ENCODE measurements around the gene ADAM10. TPM values are rescaled to one million over a fixed set of nuclear protein-coding genes. Genes with fewer than 3 reads are reported as not detected.

The ADAM10 gene
- total RNA-seq, 1 experiment from 2014 or later: 91.3 TPM

DNA sequence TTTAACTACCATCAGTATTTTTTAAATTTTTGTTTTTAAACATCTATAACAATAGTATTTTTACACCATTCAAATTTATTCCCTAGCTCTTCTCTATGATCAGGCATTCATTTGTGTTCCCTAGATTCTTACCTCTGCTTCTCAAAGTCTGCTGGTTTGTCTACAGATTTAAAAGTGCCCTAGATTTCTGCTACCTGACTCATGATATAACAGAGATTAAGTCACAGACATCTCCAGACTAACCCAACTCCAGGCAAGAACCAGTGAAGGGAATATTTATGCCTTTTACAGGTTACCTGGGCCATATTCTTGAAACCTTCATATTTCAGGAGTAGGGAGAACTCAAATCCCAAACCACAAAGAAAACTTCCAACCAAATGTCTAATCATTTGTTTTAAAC lies 38.8 kb downstream of the ADAM10 start:
- Histone ChIP-seq H3K4me3 (ENCODE audit: low read length) (no peak overlapping the region), H3K9me2 (replicated peaks; ENCODE audit: low read length) (no peaks in the 10 kb centered on the region), H4K20me1 (ENCODE audit: low read length) (no peaks in the 10 kb centered on the region), H2AFZ (ENCODE audit: low read length) (no peak overlapping the region), H3K4me1 (ENCODE audit: insufficient read depth, low read length) (no peaks in the 10 kb centered on the region), H3K27ac (ENCODE audit: low read length) (no peak overlapping the region), H3K9ac (ENCODE audit: low read length) (no peak overlapping the region), H3K4me2 (ENCODE audit: low read length) (no peak overlapping the region), H3K9me3 (ENCODE audit: low read length) (no peaks in the 10 kb centered on the region), H3K79me2 (ENCODE audit: low read length) (no peaks in the 10 kb centered on the region), H3K27me3 (ENCODE audit: low read length) (no peaks in the 10 kb centered on the region), H3F3A (ENCODE audit: low read length, unreplicated experiment) (no peaks in the 10 kb centered on the region), H3K36me3 (ENCODE audit: low read depth, low read length) (no peaks in the 10 kb centered on the region)
- DNase-seq (no peak), ATAC-seq (no peak)
- intact Hi-C loops (cut with micrococcal nuclease): no loop called here
- BruUV-seq (replicated peaks): no TSS peak
- ChIA-PET POLR2A (ENCODE audit: unreplicated experiment) (no interaction called here), CTCF (no interaction called here)
- no peak for TF ChIP-seq EZH2phosphoT487 (IDR thresholded peaks at IDR 0.05; ENCODE audit: borderline replicate concordance, low read length)
- no peak for TF ChIP-seq EZH2 (IDR thresholded peaks at IDR 0.05; ENCODE audit: low read length, unreplicated experiment)
- TF ChIP-seq, protein P1, sequence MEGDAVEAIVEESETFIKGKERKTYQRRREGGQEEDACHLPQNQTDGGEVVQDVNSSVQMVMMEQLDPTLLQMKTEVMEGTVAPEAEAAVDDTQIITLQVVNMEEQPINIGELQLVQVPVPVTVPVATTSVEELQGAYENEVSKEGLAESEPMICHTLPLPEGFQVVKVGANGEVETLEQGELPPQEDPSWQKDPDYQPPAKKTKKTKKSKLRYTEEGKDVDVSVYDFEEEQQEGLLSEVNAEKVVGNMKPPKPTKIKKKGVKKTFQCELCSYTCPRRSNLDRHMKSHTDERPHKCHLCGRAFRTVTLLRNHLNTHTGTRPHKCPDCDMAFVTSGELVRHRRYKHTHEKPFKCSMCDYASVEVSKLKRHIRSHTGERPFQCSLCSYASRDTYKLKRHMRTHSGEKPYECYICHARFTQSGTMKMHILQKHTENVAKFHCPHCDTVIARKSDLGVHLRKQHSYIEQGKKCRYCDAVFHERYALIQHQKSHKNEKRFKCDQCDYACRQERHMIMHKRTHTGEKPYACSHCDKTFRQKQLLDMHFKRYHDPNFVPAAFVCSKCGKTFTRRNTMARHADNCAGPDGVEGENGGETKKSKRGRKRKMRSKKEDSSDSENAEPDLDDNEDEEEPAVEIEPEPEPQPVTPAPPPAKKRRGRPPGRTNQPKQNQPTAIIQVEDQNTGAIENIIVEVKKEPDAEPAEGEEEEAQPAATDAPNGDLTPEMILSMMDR (conservative IDR thresholded peaks at IDR 0.05; ENCODE audit: low read depth, low read length): no peak

DNA sequence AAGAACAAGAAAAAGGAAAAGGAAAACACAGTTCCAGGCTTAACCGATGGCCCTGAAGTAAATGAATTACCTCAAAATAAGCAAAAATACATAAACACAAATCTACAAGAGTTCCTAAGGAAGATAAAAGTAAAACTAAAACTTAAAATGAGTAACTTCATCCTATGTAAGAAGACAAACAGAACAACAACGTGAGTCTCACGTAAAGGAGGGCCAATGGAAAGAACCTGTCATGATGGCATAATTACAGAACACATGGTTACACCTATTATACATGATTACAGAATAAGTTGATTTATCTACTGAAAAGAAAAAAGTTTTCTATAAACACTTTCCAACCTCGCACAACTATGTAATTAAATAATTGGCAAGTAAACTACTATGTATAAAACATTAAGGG lies 42.1 kb downstream of the ADAM10 start:
- BruUV-seq (replicated peaks): no TSS peak
- H3K4me2 ChIP-seq (ENCODE audit: low read length): no peak overlapping the region
- CTCF ChIA-PET: no interaction called here
- H3K27ac ChIP-seq (ENCODE audit: low read length): no peak overlapping the region
- no peak overlapping the region for H3K9ac ChIP-seq (ENCODE audit: low read length)
- POLR2A ChIA-PET (ENCODE audit: unreplicated experiment): no interaction called here
- 0 out of 2 replicates have a peak, but pooled peaks cover 7% of the 10 kb centered on the region for H3K79me2 ChIP-seq (ENCODE audit: low read length)
- peaks cover 6% of the 10 kb centered on the region for H3K4me1 ChIP-seq (ENCODE audit: insufficient read depth, low read length)
- H3F3A ChIP-seq (ENCODE audit: low read length, unreplicated experiment): no peaks in the 10 kb centered on the region
- intact Hi-C loops (cut with micrococcal nuclease): no loop called here
- TF ChIP-seq EZH2phosphoT487 (IDR thresholded peaks at IDR 0.05; ENCODE audit: borderline replicate concordance, low read length) (no peak), EZH2 (IDR thresholded peaks at IDR 0.05; ENCODE audit: low read length, unreplicated experiment) (no peak)
- TF ChIP-seq, protein P1 (conservative IDR thresholded peaks at IDR 0.05; ENCODE audit: low read depth, low read length): no peak
- DNase-seq: no peak
- no peaks in the 10 kb centered on the region for H3K36me3 ChIP-seq (ENCODE audit: low read depth, low read length)
- H3K9me3 ChIP-seq (ENCODE audit: low read length): no peaks in the 10 kb centered on the region
- H4K20me1 ChIP-seq (ENCODE audit: low read length): no peaks in the 10 kb centered on the region
- H3K9me2 ChIP-seq (replicated peaks; ENCODE audit: low read length): no peaks in the 10 kb centered on the region
- H3K27me3 ChIP-seq (ENCODE audit: low read length): no peaks in the 10 kb centered on the region
- H3K4me3 ChIP-seq (ENCODE audit: low read length): no peak overlapping the region
- no peak for ATAC-seq
- no peak overlapping the region for H2AFZ ChIP-seq (ENCODE audit: low read length)

DNA sequence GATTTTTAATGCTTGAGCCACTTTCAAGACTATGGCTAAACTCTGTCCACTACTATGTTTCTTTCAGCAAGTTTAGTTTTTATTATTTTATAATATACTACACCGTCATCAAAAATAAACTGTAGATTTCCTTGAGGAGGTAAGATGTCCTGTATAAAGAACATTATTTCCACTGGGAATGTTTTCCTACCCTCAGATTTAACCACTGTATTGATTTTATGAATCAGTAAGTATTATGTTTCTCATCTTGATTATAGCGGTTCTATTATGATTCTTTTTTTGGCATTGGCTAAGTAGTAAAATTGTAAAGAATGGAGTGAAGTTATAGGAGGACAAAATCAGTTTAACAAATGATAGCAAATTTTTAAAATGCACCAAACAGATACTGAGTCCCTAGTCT lies 44.4 kb downstream of the ADAM10 start:
- ChIA-PET CTCF (no interaction called here), POLR2A (ENCODE audit: unreplicated experiment) (interaction anchor here (0.5 kb wide), 1 partner anchor 65 kb away, joined by 3 read pairs; no protein-coding TSS in a partner anchor)
- DNase-seq: peak; percentile 24
- ATAC-seq: peak; percentile 50; the same call in 1 of the 2 replicates
- no peak overlapping the region for H3K27ac ChIP-seq (ENCODE audit: low read length)
- no peaks in the 10 kb centered on the region for H3K27me3 ChIP-seq (ENCODE audit: low read length)
- no peak overlapping the region for H2AFZ ChIP-seq (ENCODE audit: low read length)
- no peaks in the 10 kb centered on the region for H4K20me1 ChIP-seq (ENCODE audit: low read length)
- no peak overlapping the region for H3K4me3 ChIP-seq (ENCODE audit: low read length)
- H3K9me2 ChIP-seq (replicated peaks; ENCODE audit: low read length): no peaks in the 10 kb centered on the region
- peaks cover 10% of the 10 kb centered on the region; the same call in 1 of the 2 replicates for H3K79me2 ChIP-seq (ENCODE audit: low read length)
- H3F3A ChIP-seq (ENCODE audit: low read length, unreplicated experiment): no peaks in the 10 kb centered on the region
- BruUV-seq (replicated peaks): no TSS peak
- peaks cover 3% of the 10 kb centered on the region; the same call in 1 of the 2 replicates for H3K36me3 ChIP-seq (ENCODE audit: low read depth, low read length)
- H3K4me1 ChIP-seq (ENCODE audit: insufficient read depth, low read length): peaks cover 6% of the 10 kb centered on the region
- intact Hi-C loops (cut with micrococcal nuclease): no loop called here
- TF ChIP-seq, protein P1 (conservative IDR thresholded peaks at IDR 0.05; ENCODE audit: low read depth, low read length): no peak
- TF ChIP-seq EZH2phosphoT487 (IDR thresholded peaks at IDR 0.05; ENCODE audit: borderline replicate concordance, low read length): no peak
- no peak for TF ChIP-seq EZH2 (IDR thresholded peaks at IDR 0.05; ENCODE audit: low read length, unreplicated experiment)
- H3K4me2 ChIP-seq (ENCODE audit: low read length): no peak overlapping the region
- no peak overlapping the region for H3K9ac ChIP-seq (ENCODE audit: low read length)
- no peaks in the 10 kb centered on the region for H3K9me3 ChIP-seq (ENCODE audit: low read length)

All from PC-3 (cell line).